Measurements from ENCODE around the gene STX4.
"Not testable (repeated sequence)": the region's sequence is repeated elsewhere in the genome, so short reads cannot be mapped to it uniquely, and the experiment has no call there.

DNA sequence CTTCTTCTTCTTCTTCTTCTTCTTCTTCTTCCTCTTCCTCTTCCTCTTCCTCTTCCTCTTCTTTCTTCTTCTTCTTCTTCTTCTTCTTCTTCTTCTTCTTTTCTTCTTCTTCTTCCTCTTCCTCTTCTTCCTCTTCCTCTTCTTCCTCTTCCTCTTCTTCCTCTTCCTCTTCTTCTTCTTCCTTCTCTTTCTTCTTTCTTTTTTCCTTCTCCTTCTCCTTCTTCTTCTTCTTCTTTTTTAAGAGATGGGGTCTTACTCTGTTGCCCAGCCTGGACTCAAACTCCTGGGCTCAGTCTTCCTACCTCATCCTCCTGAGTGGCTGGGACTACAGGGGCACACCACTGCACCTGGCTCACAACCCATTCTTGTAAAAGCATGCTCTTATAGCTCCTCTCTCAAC lies 20.1 kb upstream of the STX4 start:
- TF ChIP-seq, protein P1, sequence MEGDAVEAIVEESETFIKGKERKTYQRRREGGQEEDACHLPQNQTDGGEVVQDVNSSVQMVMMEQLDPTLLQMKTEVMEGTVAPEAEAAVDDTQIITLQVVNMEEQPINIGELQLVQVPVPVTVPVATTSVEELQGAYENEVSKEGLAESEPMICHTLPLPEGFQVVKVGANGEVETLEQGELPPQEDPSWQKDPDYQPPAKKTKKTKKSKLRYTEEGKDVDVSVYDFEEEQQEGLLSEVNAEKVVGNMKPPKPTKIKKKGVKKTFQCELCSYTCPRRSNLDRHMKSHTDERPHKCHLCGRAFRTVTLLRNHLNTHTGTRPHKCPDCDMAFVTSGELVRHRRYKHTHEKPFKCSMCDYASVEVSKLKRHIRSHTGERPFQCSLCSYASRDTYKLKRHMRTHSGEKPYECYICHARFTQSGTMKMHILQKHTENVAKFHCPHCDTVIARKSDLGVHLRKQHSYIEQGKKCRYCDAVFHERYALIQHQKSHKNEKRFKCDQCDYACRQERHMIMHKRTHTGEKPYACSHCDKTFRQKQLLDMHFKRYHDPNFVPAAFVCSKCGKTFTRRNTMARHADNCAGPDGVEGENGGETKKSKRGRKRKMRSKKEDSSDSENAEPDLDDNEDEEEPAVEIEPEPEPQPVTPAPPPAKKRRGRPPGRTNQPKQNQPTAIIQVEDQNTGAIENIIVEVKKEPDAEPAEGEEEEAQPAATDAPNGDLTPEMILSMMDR (IDR thresholded peaks at IDR 0.05 in 4 of 5, conservative IDR thresholded peaks at IDR 0.05 in 1 of 5), result not testable (repeated sequence)
- TF ChIP-seq POLR2A (IDR thresholded peaks at IDR 0.05), result not testable (repeated sequence)
